Vagina (tissue), 2 donors: ENCODE measurements around the gene IP6K1.

Experiments used
- POLR2A ChIP-seq, 2 donors: fragments of 450-650 bp; IDR thresholded peaks; one replicate each; pipeline ENCODE4 v1.6.1; 2017; ENCODE audit warnings: antibody characterized with exemption in 2 of 2, mild to moderate bottlenecking in 2 of 2, moderate library complexity in 2 of 2
- POLR2AphosphoS5 ChIP-seq, 2 donors: sonication (generic); formaldehyde crosslinking; IDR thresholded peaks; one replicate each; pipeline ENCODE4 v1.9.0; 2017; ENCODE audit warnings: antibody characterized with exemption in 2 of 2, mild to moderate bottlenecking in 2 of 2, low read depth in 1 of 2; ENCODE audit not compliant: insufficient read depth in 1 of 2
- TF ChIP-seq, protein P1 (sequence below), 3 experiments: fragments of 450-650 bp in 2 of 3; fragments of 200-600 bp in 1 of 3; sonication (generic) in 1 of 3; IDR thresholded peaks; one replicate each; pipeline ENCODE4 v1.5.1; 2017 to 2019; ENCODE audit warnings: antibody characterized with exemption in 3 of 3, mild to moderate bottlenecking in 2 of 3, moderate library complexity in 2 of 3

GRCh38 chr3:49717211-49717958 is 69.0 kb downstream of the IP6K1 start:
- TF ChIP-seq, protein P1, sequence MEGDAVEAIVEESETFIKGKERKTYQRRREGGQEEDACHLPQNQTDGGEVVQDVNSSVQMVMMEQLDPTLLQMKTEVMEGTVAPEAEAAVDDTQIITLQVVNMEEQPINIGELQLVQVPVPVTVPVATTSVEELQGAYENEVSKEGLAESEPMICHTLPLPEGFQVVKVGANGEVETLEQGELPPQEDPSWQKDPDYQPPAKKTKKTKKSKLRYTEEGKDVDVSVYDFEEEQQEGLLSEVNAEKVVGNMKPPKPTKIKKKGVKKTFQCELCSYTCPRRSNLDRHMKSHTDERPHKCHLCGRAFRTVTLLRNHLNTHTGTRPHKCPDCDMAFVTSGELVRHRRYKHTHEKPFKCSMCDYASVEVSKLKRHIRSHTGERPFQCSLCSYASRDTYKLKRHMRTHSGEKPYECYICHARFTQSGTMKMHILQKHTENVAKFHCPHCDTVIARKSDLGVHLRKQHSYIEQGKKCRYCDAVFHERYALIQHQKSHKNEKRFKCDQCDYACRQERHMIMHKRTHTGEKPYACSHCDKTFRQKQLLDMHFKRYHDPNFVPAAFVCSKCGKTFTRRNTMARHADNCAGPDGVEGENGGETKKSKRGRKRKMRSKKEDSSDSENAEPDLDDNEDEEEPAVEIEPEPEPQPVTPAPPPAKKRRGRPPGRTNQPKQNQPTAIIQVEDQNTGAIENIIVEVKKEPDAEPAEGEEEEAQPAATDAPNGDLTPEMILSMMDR (IDR thresholded peaks at IDR 0.05) = no peak
- TF ChIP-seq POLR2AphosphoS5 (IDR thresholded peaks at IDR 0.05; ENCODE audit: insufficient read depth in 1 of 2, low read depth in 1 of 2) (no peak), POLR2A (IDR thresholded peaks at IDR 0.05) (no peak)
